ENCODE results near the gene SH2D1B.

The SH2D1B gene

GRCh38 chr1:162397943-162398560 is 13.9 kb downstream of the SH2D1B start:
- DNase-seq: no peak

GRCh38 chr1:162397039-162397448 is 14.9 kb downstream of the SH2D1B start:
- no peak for DNase-seq

- no peak for DNase-seq
Observed at GRCh38 chr1:162396201-162396906, 15.6 kb downstream of the SH2D1B start.

GRCh38 chr1:162391790-162392563 is 20.0 kb downstream of the SH2D1B start:
- no peak for DNase-seq

DNA sequence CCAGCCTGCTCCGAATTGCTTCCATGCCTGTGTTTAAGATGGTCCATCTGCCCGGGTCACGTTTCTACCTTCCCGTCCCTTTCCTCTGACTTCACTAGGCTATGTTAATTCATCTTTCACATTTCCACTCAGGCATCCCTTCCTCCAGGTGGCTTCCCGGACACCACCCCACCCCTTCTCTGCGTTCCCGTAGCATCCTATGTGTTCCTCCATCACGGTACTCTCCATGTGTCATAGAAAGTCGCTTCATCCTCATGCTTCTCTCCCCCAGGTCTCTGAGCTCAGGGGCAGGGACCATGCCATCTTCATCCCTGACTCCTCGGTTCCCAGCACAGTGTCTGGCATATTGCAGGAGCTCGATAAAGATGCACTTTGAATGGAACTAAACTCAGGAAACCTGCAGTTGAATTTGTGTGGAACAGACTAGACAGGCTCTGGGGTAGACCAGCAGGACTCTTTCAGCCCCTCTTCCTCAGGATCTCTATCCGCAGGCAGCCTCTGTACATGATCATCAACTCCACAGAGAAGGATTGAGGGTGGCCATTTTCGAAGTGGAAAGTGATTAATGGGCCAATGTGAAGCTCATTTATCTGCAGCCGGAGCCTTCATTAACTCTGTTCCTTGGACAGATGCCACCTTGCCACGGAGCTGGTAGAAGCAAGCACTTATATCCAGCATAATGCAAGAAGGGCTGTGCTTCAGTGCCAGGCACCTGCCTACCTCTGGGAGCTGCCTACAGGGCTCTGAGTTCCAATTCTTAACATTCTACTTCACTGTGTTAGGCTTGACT is 21.3 kb downstream of the SH2D1B start:
- no peak for DNase-seq

DNA sequence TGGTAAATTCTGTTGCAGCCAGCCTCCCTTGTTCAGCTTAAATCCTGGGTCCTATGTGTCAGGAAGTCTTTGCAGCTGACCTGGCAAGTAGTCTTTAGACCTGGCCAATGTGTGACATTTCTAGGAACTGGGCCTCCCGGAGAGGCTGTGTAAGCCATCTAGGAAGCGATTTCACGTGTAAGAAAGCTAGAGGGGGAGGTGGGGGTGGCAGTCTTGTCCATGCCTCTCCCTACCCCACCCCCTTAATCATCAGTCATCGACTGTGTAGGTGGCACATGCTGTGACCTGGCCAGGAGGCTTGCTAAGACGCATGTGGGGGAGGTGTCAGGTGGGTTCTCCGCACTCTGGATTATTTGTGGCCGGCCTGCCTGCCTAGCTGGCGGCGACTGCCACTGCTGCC is 22.0 kb downstream of the SH2D1B start:
- no peak for DNase-seq

DNA sequence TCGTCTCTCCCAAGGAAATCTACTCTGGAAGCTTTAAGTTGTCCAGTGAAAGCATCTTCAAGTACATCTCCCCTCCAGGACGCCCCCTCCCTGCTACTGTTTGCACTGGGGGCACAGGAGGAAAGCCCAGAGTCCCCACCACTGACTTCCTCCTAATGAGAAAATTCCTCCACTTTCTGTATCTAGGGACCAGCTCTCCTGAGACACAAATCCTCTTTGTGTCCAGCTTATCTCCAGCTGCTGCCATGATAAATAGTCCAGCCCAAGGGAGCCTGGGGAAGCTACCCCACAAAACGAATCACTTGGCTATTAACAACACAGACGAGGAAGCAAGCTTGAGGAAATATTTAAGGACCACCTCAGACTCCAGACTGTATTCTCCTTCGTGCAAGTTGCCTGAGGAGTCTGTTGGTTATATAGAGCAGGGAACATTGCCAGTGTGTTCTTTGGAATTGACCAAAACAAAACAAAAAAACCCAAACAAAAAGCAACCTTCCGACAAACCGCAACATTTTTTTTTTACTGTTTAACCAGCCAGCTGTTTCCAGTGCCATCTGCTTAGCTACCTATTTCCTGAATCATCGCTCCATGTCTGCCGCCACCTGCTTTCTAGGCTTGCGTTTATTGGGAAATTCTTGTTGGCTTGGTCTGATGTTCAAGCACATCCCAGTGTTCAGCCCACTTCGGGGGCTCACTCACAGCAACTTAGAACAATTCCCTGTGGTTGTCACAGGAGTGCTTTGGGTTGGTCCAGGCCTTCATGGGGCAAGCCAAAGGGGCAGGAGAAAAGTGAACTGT is 22.7 kb downstream of the SH2D1B start:
- no peak for DNase-seq

GRCh38 chr1:162388615-162389014 is 23.3 kb downstream of the SH2D1B start:
- DNase-seq: no peak

- DNase-seq: no peak
Observed at GRCh38 chr1:162388083-162388594, 23.8 kb downstream of the SH2D1B start.

DNA sequence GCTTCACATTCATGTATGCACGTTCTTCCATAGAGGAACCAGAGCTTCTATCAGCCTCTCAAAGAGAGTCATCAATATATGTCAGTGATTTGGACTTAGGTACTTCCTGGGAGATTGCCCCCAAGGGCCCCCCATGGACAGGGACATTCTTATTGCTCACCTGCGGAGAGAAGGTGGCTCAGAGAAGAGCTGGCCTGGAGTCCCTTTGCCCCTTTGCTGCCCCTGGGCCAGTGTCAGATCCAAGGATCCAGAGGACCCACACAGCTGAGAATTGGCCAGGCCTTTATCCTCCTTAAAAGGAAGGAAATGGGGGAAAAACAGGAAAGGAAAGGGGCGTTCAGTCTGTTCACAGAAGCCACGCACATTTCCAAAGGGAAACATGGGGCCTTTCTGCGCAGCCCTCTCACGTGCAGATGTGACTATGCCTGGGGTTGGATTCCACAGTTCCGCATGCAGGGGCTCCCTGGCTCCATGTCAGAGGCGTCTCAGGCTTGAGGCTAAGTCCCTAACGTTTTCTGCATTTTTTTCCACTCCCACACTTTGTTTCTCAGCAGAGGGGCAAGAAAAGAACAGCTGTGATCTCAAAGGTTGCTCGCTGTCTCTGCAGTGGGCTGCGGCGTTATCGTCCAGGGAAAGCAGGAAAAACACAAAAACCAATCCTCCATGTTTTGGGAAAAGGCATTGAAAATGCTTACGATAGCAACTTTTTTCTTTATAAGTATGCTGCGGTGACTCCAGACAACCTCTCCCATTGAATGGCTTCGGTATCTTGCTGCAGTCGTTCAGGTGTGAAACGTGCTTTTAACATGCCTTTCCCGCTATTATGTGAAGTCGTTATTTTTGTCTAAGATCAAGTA is 24.5 kb downstream of the SH2D1B start:
- no peak for DNase-seq

DNA sequence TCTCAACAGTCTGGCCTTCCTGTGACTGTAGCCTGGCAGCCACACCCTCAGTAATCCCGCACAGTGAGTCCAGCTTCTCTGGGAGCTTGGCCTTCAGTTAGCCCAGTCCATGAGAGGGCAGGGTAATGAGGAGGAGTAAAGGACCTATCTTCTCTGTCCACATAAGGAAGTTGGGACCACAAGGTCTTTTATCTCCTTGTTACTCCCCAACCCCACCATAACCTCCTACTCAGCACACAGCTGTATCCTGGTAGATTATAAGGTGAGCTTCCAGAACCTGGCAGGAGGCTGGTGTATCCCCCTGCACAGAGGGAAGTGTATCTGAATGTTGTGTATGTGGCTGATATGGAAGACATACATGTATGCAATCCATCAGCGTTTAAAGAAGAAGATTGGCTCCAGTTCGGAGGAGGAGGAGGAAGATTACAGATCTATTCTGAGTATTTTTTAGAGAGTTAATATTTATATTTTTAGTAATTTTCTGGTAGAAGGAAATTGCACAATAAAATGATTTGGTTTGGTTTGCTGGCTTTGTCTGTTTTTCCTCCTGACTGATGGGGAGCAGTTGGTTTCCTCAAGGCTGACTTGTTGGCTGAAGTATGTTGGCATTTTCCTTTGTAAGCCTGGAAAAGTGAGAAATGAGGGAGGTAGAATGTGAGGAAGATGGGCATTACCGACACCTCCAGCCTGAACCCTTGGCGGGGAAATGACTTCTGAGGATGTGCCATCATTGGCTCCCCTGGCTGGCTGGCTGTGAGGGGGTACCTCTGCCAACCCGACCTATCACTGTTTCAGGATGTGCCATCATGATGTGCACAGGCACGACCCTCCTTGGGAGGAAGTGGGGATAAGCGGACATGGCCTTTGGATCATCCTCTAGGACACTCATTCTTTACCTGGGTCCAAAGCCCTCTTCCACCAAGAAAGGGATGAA is 25.4 kb downstream of the SH2D1B start:
- DNase-seq: no peak

DNA sequence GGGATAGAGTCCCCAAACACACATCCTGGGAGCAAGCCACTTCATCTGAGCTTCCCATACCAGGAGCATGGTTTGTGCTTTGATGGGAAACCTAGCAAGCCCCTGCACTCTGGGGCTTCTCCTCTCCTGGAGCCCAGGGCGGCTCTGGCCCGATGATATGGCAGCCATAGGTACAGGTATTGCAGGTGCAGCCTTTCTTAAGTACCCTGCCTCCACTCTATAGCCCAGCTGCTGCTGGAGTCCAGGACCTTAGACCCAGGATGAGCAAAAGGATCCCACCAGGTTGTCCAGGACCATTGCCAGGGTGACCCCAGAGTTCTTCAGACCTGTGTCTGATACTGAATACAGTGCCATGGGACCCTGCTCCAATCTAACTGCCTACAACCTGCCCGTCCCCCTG is 26.2 kb downstream of the SH2D1B start:
- no peak for DNase-seq

DNA sequence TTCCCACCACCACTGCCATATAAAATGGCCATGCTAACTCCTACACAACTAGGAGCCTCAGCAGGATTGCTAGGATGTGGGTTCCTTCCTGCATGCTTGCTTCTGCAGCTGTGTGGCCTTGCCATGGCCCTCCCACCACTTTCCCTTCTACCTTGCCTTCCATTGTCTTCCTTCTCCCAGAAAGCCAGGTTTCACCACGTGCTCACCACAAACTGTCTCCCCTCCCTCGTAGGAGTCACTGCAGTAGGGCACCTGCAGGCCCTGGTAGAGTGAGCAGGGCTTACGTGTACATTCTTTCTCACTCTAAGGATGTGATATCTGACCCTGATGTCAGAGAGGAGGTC is 26.7 kb downstream of the SH2D1B start:
- DNase-seq: no peak

DNA sequence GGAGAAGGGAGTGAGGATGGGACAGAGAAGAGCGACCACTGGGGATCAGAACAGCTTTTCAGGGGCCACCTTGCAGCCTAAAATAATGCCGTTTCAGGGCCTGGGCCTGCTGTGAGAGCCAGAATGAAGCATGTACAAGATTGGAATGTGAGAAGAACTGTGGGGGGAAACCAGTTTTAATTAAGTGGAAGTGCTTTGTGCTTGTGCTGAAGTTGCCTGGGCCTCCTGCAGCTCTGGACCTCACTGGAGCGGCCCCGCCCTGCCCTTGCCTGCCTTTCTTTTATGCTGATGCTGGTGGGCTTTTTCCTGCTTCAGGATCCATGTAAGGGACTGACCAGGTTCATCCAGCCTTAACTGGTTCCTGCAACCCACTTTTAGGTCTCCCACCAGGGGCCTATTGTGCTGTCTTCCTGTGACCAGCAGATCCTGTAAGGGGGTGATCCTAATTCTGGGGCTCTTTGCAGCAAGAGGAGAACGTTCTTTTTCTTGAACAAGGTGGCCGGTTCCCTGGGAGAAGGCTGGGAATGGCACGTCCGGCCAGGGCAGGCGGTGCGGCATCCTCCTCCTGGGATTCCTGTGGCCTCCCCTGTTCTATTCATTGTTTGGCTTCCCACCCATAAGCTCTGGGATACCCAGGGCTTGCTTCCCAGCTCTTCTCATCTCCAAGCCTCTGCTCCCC is 27.2 kb downstream of the SH2D1B start:
- no peak for DNase-seq

GRCh38 chr1:162384116-162384515 is 27.8 kb downstream of the SH2D1B start:
- DNase-seq: no peak

- no peak for DNase-seq
Observed at GRCh38 chr1:162383516-162383915, 28.4 kb downstream of the SH2D1B start.

DNA sequence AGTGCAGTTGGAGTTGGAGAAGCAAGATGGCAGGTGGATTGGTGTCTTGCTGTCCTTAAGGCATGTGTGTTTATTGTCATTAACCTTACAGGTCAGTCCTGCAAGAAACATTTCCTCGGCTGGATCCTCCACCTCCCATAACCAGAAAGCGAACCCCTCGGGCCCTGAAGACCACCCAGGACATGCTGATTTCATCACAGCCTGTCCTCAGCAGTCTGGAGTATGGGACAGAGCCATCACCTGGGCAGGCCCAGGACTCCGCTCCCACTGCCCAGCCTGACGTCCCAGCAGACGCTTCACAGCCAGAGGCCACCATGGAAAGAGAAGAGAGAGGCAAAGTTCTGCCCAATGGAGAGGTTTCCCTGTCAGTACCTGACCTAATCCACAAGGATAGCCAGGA is 28.8 kb downstream of the SH2D1B start:
- no peak for DNase-seq

DNA sequence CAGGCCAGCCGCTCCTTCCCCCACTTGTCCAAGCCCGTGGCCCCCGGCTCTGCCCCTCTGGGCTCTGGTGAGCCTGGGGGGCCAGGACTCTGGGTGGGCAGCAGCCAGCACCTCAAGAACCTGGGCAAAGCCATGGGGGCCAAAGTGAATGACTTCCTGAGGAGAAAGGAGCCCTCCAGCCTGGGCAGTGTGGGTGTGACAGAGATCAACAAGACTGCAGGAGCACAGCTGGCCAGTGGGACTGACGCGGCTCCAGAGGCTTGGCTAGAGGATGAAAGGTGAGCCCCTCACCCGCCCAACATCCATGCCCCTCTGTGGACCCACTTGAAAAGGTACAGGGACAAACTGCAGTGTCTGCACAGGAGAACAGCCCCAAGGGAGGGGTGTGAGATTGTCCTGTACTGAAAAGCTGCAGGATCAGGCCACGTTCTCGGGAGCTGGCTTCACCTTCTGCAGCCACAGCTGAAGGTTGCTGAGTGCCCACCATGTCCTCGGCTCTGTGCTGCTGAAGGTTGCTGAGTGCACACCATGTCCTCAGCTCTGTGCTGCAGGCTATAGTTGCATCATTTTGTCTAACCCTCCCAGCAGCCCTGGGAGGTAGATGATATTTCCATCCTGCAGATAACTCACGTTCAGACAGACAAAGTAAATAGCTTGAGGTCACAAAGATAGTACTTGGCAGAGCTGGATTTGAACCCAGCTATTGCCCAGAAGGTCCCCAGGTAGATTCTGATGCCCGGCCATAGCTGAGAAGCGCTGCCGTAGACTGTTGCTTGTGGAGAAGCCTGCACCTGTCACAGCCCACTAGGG is 29.8 kb downstream of the SH2D1B start:
- no peak for DNase-seq

- no peak for DNase-seq
Observed at GRCh38 chr1:162381383-162381782, 30.6 kb downstream of the SH2D1B start, which contains the start of gene C1orf226. C1orf226 (plus strand) TSS chr1:162381728; CDS start chr1:162381902, 174 bp downstream.
